Sigmoid colon (tissue), 4 donors: ENCODE results near the gene JAG1.

Source experiments
- CTCF ChIP-seq, 4 experiments: fragments of 450-650 bp in 3 of 4; fragments of 200-600 bp in 1 of 4; IDR thresholded peaks; one replicate each; pipeline ENCODE4 v1.5.1; 2016 to 2019; ENCODE audit warnings: antibody characterized with exemption in 4 of 4, mild to moderate bottlenecking in 3 of 4, moderate library complexity in 2 of 4
- EP300 ChIP-seq, 4 donors: sonication (generic); formaldehyde crosslinking; IDR thresholded peaks; one replicate each; pipeline ENCODE4 v1.6.1; 2017; ENCODE audit warnings: antibody characterized with exemption in 4 of 4
- POLR2A ChIP-seq, 2 donors: fragments of 450-650 bp; IDR thresholded peaks; one replicate each; pipeline ENCODE4 v1.6.1; 2016; ENCODE audit warnings: antibody characterized with exemption in 2 of 2, mild to moderate bottlenecking in 2 of 2, moderate library complexity in 2 of 2
- POLR2AphosphoS5 ChIP-seq, 4 donors: sonication (generic); formaldehyde crosslinking; IDR thresholded peaks; one replicate each; pipeline ENCODE4 v1.6.1; 2017; ENCODE audit warnings: antibody characterized with exemption in 4 of 4

- TF ChIP-seq CTCF (IDR thresholded peaks at IDR 0.05) (no peak), POLR2AphosphoS5 (IDR thresholded peaks at IDR 0.05) (no peak), EP300 (IDR thresholded peaks at IDR 0.05) (no peak), POLR2A (IDR thresholded peaks at IDR 0.05) (no peak)
These were observed 40.6 kb upstream of the JAG1 start for GRCh38 chr20:10714236-10714975.
